Measurements from ENCODE around the gene PCMTD2.
"Not testable (repeated sequence)": the region's sequence is repeated elsewhere in the genome, so short reads cannot be mapped to it uniquely, and the experiment has no call there.

Gene PCMTD2

GRCh38 chr20:64283646-64284045, 28.1 kb downstream of the PCMTD2 start:
- H3K9me2 ChIP-seq (replicated peaks; ENCODE audit: control insufficient read depth, low read length) = no peaks in the 10 kb centered on the region
- H3K4me1 ChIP-seq (ENCODE audit: control insufficient read depth, low read length) = no peaks in the 10 kb centered on the region
- no peak overlapping the region for H3K4me3 ChIP-seq (ENCODE audit: low read length)
- no peaks in the 10 kb centered on the region for H4K20me1 ChIP-seq (ENCODE audit: control insufficient read depth, insufficient read depth, low read depth, low read length)
- no peaks in the 10 kb centered on the region for H3K27me3 ChIP-seq (ENCODE audit: control insufficient read depth, low read length)
- no peak overlapping the region for H3K4me2 ChIP-seq (ENCODE audit: low read length)
- H3F3A ChIP-seq (ENCODE audit: control insufficient read depth, insufficient read depth) = peaks cover 17% of the 10 kb centered on the region
- TF ChIP-seq EZH2phosphoT487 (IDR thresholded peaks at IDR 0.05; ENCODE audit: borderline replicate concordance, low read length) (no peak), CTCF (IDR thresholded peaks at IDR 0.05; ENCODE audit: low read depth, low read length, poor library complexity, severe bottlenecking) (no peak)
- H3K36me3 ChIP-seq (ENCODE audit: control insufficient read depth, low read length) = no peaks in the 10 kb centered on the region
- peaks cover 32% of the 10 kb centered on the region for H3K9me3 ChIP-seq (ENCODE audit: control insufficient read depth, insufficient read depth, low read length)
- H3K27ac ChIP-seq (ENCODE audit: low read depth, low read length) = no peak overlapping the region
- H3K79me2 ChIP-seq (ENCODE audit: control insufficient read depth, low read length) = no peaks in the 10 kb centered on the region

DNA sequence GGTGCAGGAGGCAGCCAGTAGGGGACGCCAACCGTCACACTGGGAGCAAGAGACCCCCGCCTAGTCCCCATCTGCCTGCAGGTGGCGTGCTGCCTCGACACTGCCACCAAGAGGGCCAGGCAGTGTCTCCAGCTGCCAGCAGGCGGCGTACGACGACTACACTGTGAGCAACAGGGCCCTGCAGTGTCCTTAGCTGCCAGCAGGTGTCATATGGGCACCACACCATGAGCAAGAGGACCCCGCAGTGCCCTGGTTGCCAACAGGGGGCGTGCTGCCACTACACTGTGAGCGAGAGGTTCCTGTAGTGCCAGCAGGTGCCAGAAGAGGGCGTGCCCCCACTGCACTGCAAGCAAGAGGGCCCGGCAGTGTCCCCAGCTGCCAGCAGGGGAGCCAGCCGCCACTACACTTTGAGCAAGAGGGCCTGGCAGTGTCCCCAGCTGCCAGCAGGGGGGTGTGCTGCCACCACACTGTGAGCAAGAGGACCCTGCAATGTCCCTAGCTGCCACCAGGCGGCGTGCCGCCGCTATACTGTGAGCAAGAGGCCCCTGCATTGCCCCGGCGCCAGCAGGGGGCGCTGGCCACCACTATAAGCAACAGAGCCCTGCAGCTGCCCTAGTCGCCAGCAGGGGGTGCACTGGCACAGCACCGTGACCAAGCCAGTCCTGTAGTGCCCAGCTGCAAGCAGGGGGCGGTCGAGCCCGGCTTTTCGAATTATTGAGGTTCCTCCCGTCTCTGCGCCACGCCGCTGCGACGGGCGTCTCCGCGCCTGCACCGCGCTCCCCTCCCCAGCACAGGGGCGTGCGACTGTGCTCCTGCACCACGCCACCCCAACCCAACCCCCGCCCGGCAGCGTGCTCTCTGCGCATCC, 30.3 kb downstream of the PCMTD2 start:
- H3K79me2 ChIP-seq (ENCODE audit: control insufficient read depth, low read length); H3K4me2 ChIP-seq (ENCODE audit: low read length); H3K9me2 ChIP-seq (replicated peaks; ENCODE audit: control insufficient read depth, low read length); H3K4me3 ChIP-seq (ENCODE audit: low read length); H4K20me1 ChIP-seq (ENCODE audit: control insufficient read depth, insufficient read depth, low read depth, low read length); H3K27me3 ChIP-seq (ENCODE audit: control insufficient read depth, low read length); H3K36me3 ChIP-seq (ENCODE audit: control insufficient read depth, low read length); H3K27ac ChIP-seq (ENCODE audit: low read depth, low read length); H3K4me1 ChIP-seq (ENCODE audit: control insufficient read depth, low read length): not testable (repeated sequence)
- peaks cover 27% of the 10 kb centered on the region for H3K9me3 ChIP-seq (ENCODE audit: control insufficient read depth, insufficient read depth, low read length)
- peaks cover 17% of the 10 kb centered on the region for H3F3A ChIP-seq (ENCODE audit: control insufficient read depth, insufficient read depth)
- peak; percentile 92 for TF ChIP-seq CTCF (IDR thresholded peaks at IDR 0.05; ENCODE audit: low read depth, low read length, poor library complexity, severe bottlenecking)

DNA sequence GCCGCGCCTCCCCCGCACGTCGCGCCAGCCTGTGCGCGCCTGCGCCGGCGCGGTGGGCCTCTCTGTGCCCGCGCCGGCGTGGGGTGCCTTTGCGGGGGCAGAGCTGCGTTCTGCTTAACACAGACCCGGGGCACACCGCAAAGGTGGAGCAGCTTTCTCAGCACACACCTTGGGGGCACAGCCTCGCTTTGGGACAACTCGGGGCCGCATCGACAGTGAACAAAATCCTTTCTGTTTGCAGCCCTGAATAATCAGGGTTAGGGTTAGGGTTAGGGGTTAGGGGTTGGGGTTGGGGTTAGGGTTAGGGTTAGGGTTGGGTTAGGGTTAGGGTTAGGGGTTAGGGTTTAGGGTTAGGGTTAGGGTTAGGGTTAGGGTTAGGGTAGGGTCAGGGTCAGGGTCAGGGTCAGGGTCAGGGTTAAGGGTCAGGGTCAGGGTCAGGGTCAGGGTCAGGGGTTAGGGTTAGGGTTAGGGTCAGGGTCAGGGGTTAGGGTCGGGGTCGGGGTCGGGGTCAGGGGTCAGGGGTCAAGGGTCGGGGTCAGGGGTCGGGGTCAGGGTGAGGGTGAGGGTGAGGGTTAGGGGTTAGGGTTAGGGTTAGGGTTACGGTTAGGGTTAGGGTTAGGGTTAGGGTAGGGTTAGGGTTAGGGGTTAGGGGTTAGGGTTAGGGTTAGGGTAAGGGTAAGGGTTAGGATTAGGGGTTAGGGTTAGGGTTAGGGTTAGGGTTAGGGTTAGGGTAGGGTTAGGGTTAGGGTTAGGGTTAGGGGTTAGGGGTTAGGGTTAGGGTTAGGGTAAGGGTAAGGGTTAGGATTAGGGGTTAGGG, 31.1 kb downstream of the PCMTD2 start:
- not testable (repeated sequence) for H3K36me3 ChIP-seq (ENCODE audit: control insufficient read depth, low read length); H4K20me1 ChIP-seq (ENCODE audit: control insufficient read depth, insufficient read depth, low read depth, low read length); H3K27me3 ChIP-seq (ENCODE audit: control insufficient read depth, low read length); H3K4me2 ChIP-seq (ENCODE audit: low read length); H3K9me2 ChIP-seq (replicated peaks; ENCODE audit: control insufficient read depth, low read length); H3K4me1 ChIP-seq (ENCODE audit: control insufficient read depth, low read length); H3K27ac ChIP-seq (ENCODE audit: low read depth, low read length); H3K4me3 ChIP-seq (ENCODE audit: low read length); H3K79me2 ChIP-seq (ENCODE audit: control insufficient read depth, low read length)
- peaks cover 27% of the 10 kb centered on the region for H3K9me3 ChIP-seq (ENCODE audit: control insufficient read depth, insufficient read depth, low read length)
- H3F3A ChIP-seq (ENCODE audit: control insufficient read depth, insufficient read depth) = peaks cover 17% of the 10 kb centered on the region

DNA sequence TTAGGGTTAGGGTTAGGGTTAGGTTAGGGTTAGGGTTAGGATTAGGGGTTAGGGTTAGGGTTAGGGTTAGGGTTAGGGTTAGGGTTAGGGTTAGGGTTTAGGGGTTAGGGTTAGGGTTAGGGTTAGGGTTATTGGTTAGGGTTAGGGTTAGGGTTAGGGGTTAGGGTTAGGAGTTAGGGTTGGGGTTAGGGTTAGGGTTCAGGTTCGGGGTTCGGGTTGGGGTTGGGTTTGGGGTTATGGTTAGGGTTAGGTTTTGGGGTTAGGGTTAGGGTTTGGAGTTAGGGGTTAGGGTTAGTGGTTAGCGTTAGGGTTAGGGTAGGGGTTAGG, 31.7 kb downstream of the PCMTD2 start:
- H4K20me1 ChIP-seq (ENCODE audit: control insufficient read depth, insufficient read depth, low read depth, low read length); H3K27me3 ChIP-seq (ENCODE audit: control insufficient read depth, low read length); H3K9me2 ChIP-seq (replicated peaks; ENCODE audit: control insufficient read depth, low read length); H3K36me3 ChIP-seq (ENCODE audit: control insufficient read depth, low read length); H3K4me2 ChIP-seq (ENCODE audit: low read length); H3K4me3 ChIP-seq (ENCODE audit: low read length); H3K79me2 ChIP-seq (ENCODE audit: control insufficient read depth, low read length); H3K27ac ChIP-seq (ENCODE audit: low read depth, low read length); H3K4me1 ChIP-seq (ENCODE audit: control insufficient read depth, low read length): not testable (repeated sequence)
- peaks cover 27% of the 10 kb centered on the region for H3K9me3 ChIP-seq (ENCODE audit: control insufficient read depth, insufficient read depth, low read length)
- peaks cover 17% of the 10 kb centered on the region for H3F3A ChIP-seq (ENCODE audit: control insufficient read depth, insufficient read depth)

- H3K36me3 ChIP-seq (ENCODE audit: control insufficient read depth, low read length); H3K27ac ChIP-seq (ENCODE audit: low read depth, low read length); H3K4me2 ChIP-seq (ENCODE audit: low read length); H3K27me3 ChIP-seq (ENCODE audit: control insufficient read depth, low read length); H3K79me2 ChIP-seq (ENCODE audit: control insufficient read depth, low read length); H3K9me2 ChIP-seq (replicated peaks; ENCODE audit: control insufficient read depth, low read length); H3F3A ChIP-seq (ENCODE audit: control insufficient read depth, insufficient read depth); H3K4me1 ChIP-seq (ENCODE audit: control insufficient read depth, low read length); H3K4me3 ChIP-seq (ENCODE audit: low read length); H4K20me1 ChIP-seq (ENCODE audit: control insufficient read depth, insufficient read depth, low read depth, low read length); H3K9me3 ChIP-seq (ENCODE audit: control insufficient read depth, insufficient read depth, low read length): not testable (repeated sequence)
Observed at GRCh38 chr20:64292167-64292566, 36.6 kb downstream of the PCMTD2 start.

DNA sequence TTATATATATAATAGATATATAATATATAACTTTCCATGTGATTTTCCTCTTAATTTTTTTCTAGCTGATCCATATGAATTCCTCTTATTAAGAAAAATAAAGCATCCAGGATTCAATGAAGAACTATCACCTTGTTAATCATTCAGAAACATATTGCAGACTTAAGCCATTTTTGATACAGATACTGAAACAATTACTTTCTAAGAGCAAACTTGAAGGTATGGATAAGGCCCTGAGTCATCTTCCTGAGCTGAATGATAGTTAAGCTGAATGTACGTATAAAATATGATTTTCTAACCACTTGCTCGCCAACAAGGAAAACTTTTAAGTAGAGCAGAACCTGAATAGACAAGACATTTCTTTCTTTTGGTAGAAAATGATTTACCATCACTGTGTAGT, 47.5 kb downstream of the PCMTD2 start:
- H3K79me2 ChIP-seq (ENCODE audit: control insufficient read depth, low read length); H4K20me1 ChIP-seq (ENCODE audit: control insufficient read depth, insufficient read depth, low read depth, low read length); H3K4me3 ChIP-seq (ENCODE audit: low read length); H3K36me3 ChIP-seq (ENCODE audit: control insufficient read depth, low read length); H3K27me3 ChIP-seq (ENCODE audit: control insufficient read depth, low read length); H3F3A ChIP-seq (ENCODE audit: control insufficient read depth, insufficient read depth); H3K27ac ChIP-seq (ENCODE audit: low read depth, low read length); H3K4me2 ChIP-seq (ENCODE audit: low read length); H3K9me2 ChIP-seq (replicated peaks; ENCODE audit: control insufficient read depth, low read length); H3K9me3 ChIP-seq (ENCODE audit: control insufficient read depth, insufficient read depth, low read length); H3K4me1 ChIP-seq (ENCODE audit: control insufficient read depth, low read length): not testable (repeated sequence)

All from DOHH2 (cell line).